Neuronal stem cell (in vitro differentiated cells): ENCODE results near the gene TMEM151B.
A peak's percentile ranks its signal among the peaks of the same experiment; 100 is the strongest.

Source experiments
- DNase-seq: peaks from one replicate; pipeline ENCODE4 v3.0.0-alpha.2; 2013; ENCODE audit warnings: low spot score
- H2AFZ ChIP-seq: one replicate; pipeline ENCODE4 v1.6.1; 2013; ENCODE audit warnings: mild to moderate bottlenecking, low read length, inconsistent platforms
- H2AK5ac ChIP-seq: 2 replicates; pipeline ENCODE4 v1.6.1; 2013; ENCODE audit warnings: low read depth, mild to moderate bottlenecking, inconsistent platforms, low read length, moderate library complexity, mixed read lengths
- H2BK120ac ChIP-seq: 2 replicates; pipeline ENCODE4 v1.6.1; 2013; ENCODE audit warnings: low read depth, mild to moderate bottlenecking, inconsistent platforms, low read length, moderate library complexity, mixed read lengths
- H2BK12ac ChIP-seq: one replicate; pipeline ENCODE4 v1.6.1; 2013; ENCODE audit warnings: low read length, inconsistent platforms
- H2BK15ac ChIP-seq: 2 replicates; pipeline ENCODE4 v1.6.1; 2013; ENCODE audit warnings: mild to moderate bottlenecking, low read length, inconsistent platforms, mixed read lengths
- H2BK5ac ChIP-seq: one replicate; pipeline ENCODE4 v1.6.1; 2013; ENCODE audit warnings: inconsistent platforms, mild to moderate bottlenecking, low read length, moderate library complexity
- H3K14ac ChIP-seq: one replicate; pipeline ENCODE4 v1.6.1; 2013; ENCODE audit warnings: low read length, inconsistent platforms
- H3K18ac ChIP-seq: 2 replicates; pipeline ENCODE4 v1.6.1; 2013; ENCODE audit warnings: low read length, inconsistent platforms
- H3K23ac ChIP-seq: 2 replicates; pipeline ENCODE4 v1.6.1; 2013; ENCODE audit warnings: low read depth, mild to moderate bottlenecking, mixed read lengths, low read length, inconsistent platforms; ENCODE audit not compliant: poor library complexity
- H3K27ac ChIP-seq: replicated peaks from 3 replicates; pipeline ENCODE4 v1.5.1; 2013; ENCODE audit warnings: low read length, inconsistent platforms
- H3K27me3 ChIP-seq, 3 experiments: 2 replicates each; pipeline ENCODE4 v1.6.1; 2013; ENCODE audit warnings: low read length in 3 of 3, mild to moderate bottlenecking in 2 of 3, inconsistent platforms in 1 of 3, low read depth in 1 of 3, mixed read lengths in 1 of 3, moderate library complexity in 1 of 3; ENCODE audit not compliant: control insufficient read depth in 3 of 3, insufficient read depth in 3 of 3
- H3K36me3 ChIP-seq, 2 donors: replicated peaks in 1 of 2; 2 replicates each; pipeline ENCODE4 v1.6.1; 2013; ENCODE audit warnings: low read length in 2 of 2; ENCODE audit not compliant: control insufficient read depth in 2 of 2, insufficient read depth in 2 of 2
- H3K4ac ChIP-seq: 2 replicates; pipeline ENCODE4 v1.6.1; 2013; ENCODE audit warnings: inconsistent platforms, mild to moderate bottlenecking, low read length, moderate library complexity
- H3K4me1 ChIP-seq, 2 donors: 1 replicate in 1 of 2; 2 replicates in 1 of 2; pipeline ENCODE4 v1.6.1; 2013; ENCODE audit warnings: low read length in 2 of 2, low read depth in 1 of 2; ENCODE audit not compliant: control insufficient read depth in 2 of 2, insufficient read depth in 1 of 2
- H3K4me2 ChIP-seq: one replicate; pipeline ENCODE4 v1.6.1; 2013; ENCODE audit warnings: mild to moderate bottlenecking, low read length, inconsistent platforms; ENCODE audit not compliant: insufficient read depth, poor library complexity, severe bottlenecking
- H3K4me3 ChIP-seq, 2 donors: 2 replicates each; pipeline ENCODE4 v1.5.1; 2013; ENCODE audit warnings: low read length in 2 of 2, mild to moderate bottlenecking in 2 of 2, inconsistent platforms in 1 of 2, moderate library complexity in 1 of 2
- H3K79me1 ChIP-seq: one replicate; pipeline ENCODE4 v1.6.1; 2013; ENCODE audit warnings: low read depth, mild to moderate bottlenecking, inconsistent platforms, low read length, moderate library complexity
- H3K9ac ChIP-seq: one replicate; pipeline ENCODE4 v1.6.1; 2013; ENCODE audit warnings: mild to moderate bottlenecking, low read depth, low read length, inconsistent platforms; ENCODE audit not compliant: poor library complexity
- H3K9me3 ChIP-seq, 2 donors: replicated peaks in 1 of 2; 2 replicates each; pipeline versions ENCODE3 to v1.6.1; 2013; ENCODE audit warnings: low read length in 2 of 2, mild to moderate bottlenecking in 2 of 2, inconsistent platforms in 1 of 2, low read depth in 1 of 2, mixed read lengths in 1 of 2, moderate library complexity in 1 of 2; ENCODE audit not compliant: control insufficient read depth in 2 of 2, insufficient read depth in 1 of 2
- H4K8ac ChIP-seq: one replicate; pipeline ENCODE4 v1.6.1; 2013; ENCODE audit warnings: low read depth, mild to moderate bottlenecking, inconsistent platforms, low read length, moderate library complexity
- H4K91ac ChIP-seq: one replicate; pipeline ENCODE4 v1.6.1; 2013; ENCODE audit warnings: low read length, low read depth, mild to moderate bottlenecking, inconsistent platforms; ENCODE audit not compliant: poor library complexity
- WGBS, 2 donors: extraction: QIAGEN DNeasy Blood & Tissue Kit; methylation state at CpG; one replicate each; pipeline ENCODE4 v1.1.7; 2013; ENCODE audit warnings: missing lambda C conversion rate in 2 of 2, mixed read lengths in 1 of 2; ENCODE audit not compliant: insufficient read length in 2 of 2, insufficient replicate concordance in 1 of 2; ENCODE audit errors: extremely low coverage in 2 of 2; 5-methylcytosine and 5-hydroxymethylcytosine counted together

TMEM151B gene

GRCh38 chr6:44265722-44266233 is 4.5 kb upstream of the TMEM151B start:
- Histone ChIP-seq H2BK15ac (no peak overlapping the region), H3K4me2 (no peak overlapping the region), H4K91ac (no peak overlapping the region), H3K9ac (no peak overlapping the region), H3K27me3 (no peaks in the 10 kb centered on the region), H3K23ac (no peak overlapping the region), H3K36me3 (peaks cover 2 to 23% of the 10 kb centered on the region in 2 donors), H2BK120ac (no peak overlapping the region), H3K79me1 (peaks cover 2% of the 10 kb centered on the region), H3K4me1 (peaks cover 35 to 48% of the 10 kb centered on the region in 2 donors), H2AK5ac (peak overlapping the region; percentile 82), H2BK5ac (no peak overlapping the region), H3K4ac (no peak overlapping the region), H3K9me3 (no peaks in the 10 kb centered on the region), H3K4me3 (no peak overlapping the region), H3K14ac (no peak overlapping the region), H4K8ac (no peak overlapping the region), H3K18ac (no peak overlapping the region), H2BK12ac (no peak overlapping the region), H3K27ac (no peak overlapping the region), H2AFZ (peak overlapping the region; percentile 90)
- no peak for DNase-seq
- no CpG with 5 or more reads among the region's 17 CpGs for WGBS, 2 donors

GRCh38 chr6:44266347-44266746 is 3.9 kb upstream of the TMEM151B start:
- no peaks in the 10 kb centered on the region for H3K9me3 ChIP-seq

GRCh38 chr6:44267252-44267651 is 3.0 kb upstream of the TMEM151B start:
- H2BK120ac ChIP-seq = no peak overlapping the region
- peaks cover 2% of the 10 kb centered on the region for H3K79me1 ChIP-seq
- H2BK15ac ChIP-seq = no peak overlapping the region
- no peak overlapping the region for H2BK12ac ChIP-seq
- no peak overlapping the region for H3K14ac ChIP-seq
- no peak overlapping the region for H4K91ac ChIP-seq
- no peak for DNase-seq
- H3K18ac ChIP-seq = no peak overlapping the region
- H3K27ac ChIP-seq = no peak overlapping the region
- H3K4me3 ChIP-seq = no peak overlapping the region
- no peak overlapping the region for H2BK5ac ChIP-seq
- no peak overlapping the region for H3K4me2 ChIP-seq
- H2AK5ac ChIP-seq = no peak overlapping the region
- no peak overlapping the region for H2AFZ ChIP-seq
- H3K9ac ChIP-seq = no peak overlapping the region
- H3K4me1 ChIP-seq = peaks cover 43 to 58% of the 10 kb centered on the region in 2 donors
- H3K4ac ChIP-seq = no peak overlapping the region
- WGBS, 2 donors = no CpG with 5 or more reads among the region's 10 CpGs
- H3K36me3 ChIP-seq = peaks cover 0 to 9% of the 10 kb centered on the region in 2 donors
- no peaks in the 10 kb centered on the region for H3K9me3 ChIP-seq
- H3K23ac ChIP-seq = no peak overlapping the region
- no peak overlapping the region for H4K8ac ChIP-seq
- H3K27me3 ChIP-seq = no peaks in the 10 kb centered on the region

More at GRCh38 chr6:44266347-44266746, 3.9 kb upstream of the TMEM151B start:
- Histone ChIP-seq H4K91ac (no peak overlapping the region), H3K27ac (no peak overlapping the region), H2AK5ac (peak overlapping the region; percentile 82), H3K14ac (no peak overlapping the region), H3K27me3 (no peaks in the 10 kb centered on the region), H3K79me1 (peaks cover 2% of the 10 kb centered on the region), H3K18ac (no peak overlapping the region), H3K4me3 (no peak overlapping the region), H4K8ac (no peak overlapping the region), H3K4ac (no peak overlapping the region), H3K4me2 (no peak overlapping the region), H2BK12ac (no peak overlapping the region), H2BK5ac (no peak overlapping the region), H3K23ac (no peak overlapping the region), H3K36me3 (peaks cover 2 to 18% of the 10 kb centered on the region in 2 donors), H2BK120ac (no peak overlapping the region), H2AFZ (no peak overlapping the region), H2BK15ac (no peak overlapping the region), H3K4me1 (peaks cover 36 to 52% of the 10 kb centered on the region in 2 donors), H3K9ac (no peak overlapping the region)
- WGBS, 2 donors = no CpG with 5 or more reads among the region's 3 CpGs
- no peak for DNase-seq

- Histone ChIP-seq H3K9me3 (no peaks in the 10 kb centered on the region), H4K8ac (no peak overlapping the region), H3K18ac (no peak overlapping the region), H3K9ac (no peak overlapping the region), H4K91ac (no peak overlapping the region), H3K79me1 (peaks cover 2% of the 10 kb centered on the region), H2AFZ (peak overlapping the region; percentile 72), H2BK15ac (no peak overlapping the region), H3K36me3 (peaks cover 2 to 6% of the 10 kb centered on the region in 2 donors), H3K4ac (no peak overlapping the region), H3K4me3 (peak overlapping the region in 1 of 2 donors; percentile 5), H3K27ac (peak overlapping the region; percentile 61), H2BK120ac (no peak overlapping the region), H3K27me3 (peaks cover 0 to 2% (median 0%) of the 10 kb centered on the region in 3 experiments), H2BK12ac (no peak overlapping the region), H3K14ac (no peak overlapping the region), H3K4me2 (peak overlapping the region; percentile 41), H3K4me1 (peaks cover 44 to 54% of the 10 kb centered on the region in 2 donors), H2BK5ac (peak overlapping the region; percentile 3), H2AK5ac (no peak overlapping the region), H3K23ac (no peak overlapping the region)
- WGBS, 2 donors = no CpG with 5 or more reads among the region's 5 CpGs
- peak; percentile 86 for DNase-seq
These were observed 2.1 kb upstream of the TMEM151B start for GRCh38 chr6:44268095-44268628.
